Kidney epithelial cell (primary cell): Measurements from ENCODE around the gene TNFRSF4. TPM values are rescaled to one million over a fixed set of nuclear protein-coding genes. Genes with fewer than 3 reads are reported as not detected.

Experiments used
- DNase-seq: peaks from one replicate; pipeline ENCODE4 v3.0.0-alpha.2; 2010; ENCODE audit warnings: low read depth
- H3K27me3 ChIP-seq: 2 replicates; pipeline ENCODE4 v1.6.0; 2011; ENCODE audit warnings: low read length; ENCODE audit not compliant: control insufficient read depth, insufficient read depth
- H3K36me3 ChIP-seq: 2 replicates; pipeline ENCODE4 v1.5.1; 2011; ENCODE audit warnings: low read length; ENCODE audit not compliant: control insufficient read depth, insufficient read depth
- H3K4me3 ChIP-seq: 2 replicates; pipeline ENCODE4 v1.5.1; 2011; ENCODE audit warnings: low read depth, mild to moderate bottlenecking, control low read depth, low read length
- CTCF ChIP-seq: IDR thresholded peaks from 2 replicates; pipeline ENCODE4 v1.5.1; 2011; ENCODE audit warnings: mild to moderate bottlenecking, moderate library complexity, low read length, control low read depth, inconsistent platforms; ENCODE audit not compliant: insufficient read depth, poor library complexity, severe bottlenecking
- total RNA-seq: library from RNA; depleted of rRNA; stranded (reverse); fragments of >200 nt; gene quantifications from 2 replicates; pipeline ENCODE4 v1.2.3, GENCODE V29; 2015

The TNFRSF4 gene
- total RNA-seq, 1 donor from 2014 or later = 0.25 TPM

- TF ChIP-seq CTCF = no peak
These were observed 19.2 kb downstream of the TNFRSF4 start for GRCh38 chr1:1194723-1195122.

GRCh38 chr1:1191734-1192133 is 22.2 kb downstream of the TNFRSF4 start:
- Histone ChIP-seq H3K27me3 (no peaks in the 10 kb centered on the region), H3K36me3 (no peaks in the 10 kb centered on the region), H3K4me3 (no peak overlapping the region)
- DNase-seq = no peak
- TF ChIP-seq CTCF = no peak

More at GRCh38 chr1:1194723-1195122, 19.2 kb downstream of the TNFRSF4 start:
- no peak for DNase-seq
- no peaks in the 10 kb centered on the region for H3K36me3 ChIP-seq
- H3K27me3 ChIP-seq = no peaks in the 10 kb centered on the region
- H3K4me3 ChIP-seq = no peak overlapping the region

- no peak for TF ChIP-seq CTCF
- Histone ChIP-seq H3K4me3 (no peak overlapping the region), H3K36me3 (no peaks in the 10 kb centered on the region), H3K27me3 (no peaks in the 10 kb centered on the region)
- no peak for DNase-seq
These were observed 24.8 kb downstream of the TNFRSF4 start for GRCh38 chr1:1189111-1189510.

GRCh38 chr1:1187938-1188337 is 26.0 kb downstream of the TNFRSF4 start:
- no peak for DNase-seq
- Histone ChIP-seq H3K27me3 (peaks cover 2% of the 10 kb centered on the region), H3K36me3 (no peaks in the 10 kb centered on the region), H3K4me3 (no peak overlapping the region)
- no peak for TF ChIP-seq CTCF

GRCh38 chr1:1185101-1185765 is 28.7 kb downstream of the TNFRSF4 start:
- peaks cover 2% of the 10 kb centered on the region for H3K27me3 ChIP-seq
- no peak for DNase-seq
- H3K4me3 ChIP-seq = no peak overlapping the region
- TF ChIP-seq CTCF = no peak
- no peaks in the 10 kb centered on the region for H3K36me3 ChIP-seq
